H9 (cell line): ENCODE results near the gene VRK1. TPM values are rescaled to one million over a fixed set of nuclear protein-coding genes. Genes with fewer than 3 reads are reported as not detected.

Experiments used
- DNase-seq: peaks from one replicate; pipeline ENCODE4 v3.0.0-alpha.2; 2017
- H2AFZ ChIP-seq: one replicate; pipeline ENCODE4 v1.6.1; 2013; ENCODE audit warnings: mild to moderate bottlenecking, low read length, control low read depth, moderate library complexity
- H2AK5ac ChIP-seq: 2 replicates; pipeline ENCODE4 v1.6.1; 2013; ENCODE audit warnings: low read length, control low read depth, mixed read lengths; ENCODE audit not compliant: insufficient read length
- H2BK120ac ChIP-seq: one replicate; pipeline ENCODE4 v1.6.1; 2013; ENCODE audit warnings: low read depth, mild to moderate bottlenecking, low read length, control low read depth, inconsistent platforms; ENCODE audit not compliant: poor library complexity, severe bottlenecking
- H2BK12ac ChIP-seq: 2 replicates; pipeline ENCODE4 v1.6.1; 2013; ENCODE audit warnings: low read length, control low read depth, mixed read lengths, low read depth; ENCODE audit not compliant: insufficient read length
- H2BK15ac ChIP-seq: 2 replicates; pipeline ENCODE4 v1.6.1; 2013; ENCODE audit warnings: low read depth, low read length, control low read depth
- H2BK20ac ChIP-seq: one replicate; pipeline ENCODE4 v1.6.1; 2013; ENCODE audit warnings: low read depth, mild to moderate bottlenecking, low read length, control low read depth, inconsistent platforms; ENCODE audit not compliant: poor library complexity, severe bottlenecking
- H2BK5ac ChIP-seq: 2 replicates; pipeline ENCODE4 v1.6.1; 2013; ENCODE audit warnings: low read length, control low read depth, mixed read lengths; ENCODE audit not compliant: insufficient read length
- H3K14ac ChIP-seq: 2 replicates; pipeline ENCODE4 v1.6.1; 2013; ENCODE audit warnings: low read length, control low read depth; ENCODE audit not compliant: insufficient read depth
- H3K18ac ChIP-seq: 2 replicates; pipeline ENCODE4 v1.6.1; 2013; ENCODE audit warnings: low read depth, mild to moderate bottlenecking, mixed read lengths, low read length, control low read depth; ENCODE audit not compliant: insufficient read length
- H3K23ac ChIP-seq: 2 replicates; pipeline ENCODE4 v1.6.1; 2013; ENCODE audit warnings: low read length, control low read depth, mixed read lengths, low read depth; ENCODE audit not compliant: insufficient read length
- H3K23me2 ChIP-seq: 2 replicates; pipeline ENCODE4 v1.6.1; 2013; ENCODE audit warnings: low read depth, mild to moderate bottlenecking, mixed read lengths, low read length, control low read depth; ENCODE audit not compliant: insufficient read length, poor library complexity, severe bottlenecking
- H3K27ac ChIP-seq: 2 replicates; pipeline ENCODE4 v1.5.1; 2013; ENCODE audit warnings: low read length, control low read depth, mixed read lengths, low read depth; ENCODE audit not compliant: insufficient read length
- H3K27me3 ChIP-seq: 2 replicates; pipeline ENCODE4 v1.6.1; 2013; ENCODE audit warnings: low read length, control low read depth, inconsistent platforms; ENCODE audit not compliant: insufficient read depth
- H3K4ac ChIP-seq: 2 replicates; pipeline ENCODE4 v1.6.1; 2013; ENCODE audit warnings: low read depth, mild to moderate bottlenecking, control low read depth, inconsistent platforms, low read length, moderate library complexity
- H3K4me1 ChIP-seq: 2 replicates; pipeline ENCODE4 v1.6.1; 2013; ENCODE audit warnings: low read length, control low read depth, inconsistent platforms; ENCODE audit not compliant: insufficient read depth
- H3K4me2 ChIP-seq: 2 replicates; pipeline ENCODE4 v1.6.1; 2013; ENCODE audit warnings: low read length, control low read depth, mixed read lengths; ENCODE audit not compliant: insufficient read length, insufficient read depth
- H3K56ac ChIP-seq: 2 replicates; pipeline ENCODE4 v1.6.1; 2013; ENCODE audit warnings: low read depth, mild to moderate bottlenecking, mixed read lengths, low read length, control low read depth; ENCODE audit not compliant: insufficient read length
- H3K79me1 ChIP-seq: 2 replicates; pipeline ENCODE4 v1.6.1; 2013; ENCODE audit warnings: low read depth, mild to moderate bottlenecking, moderate library complexity, low read length, control low read depth, inconsistent platforms; ENCODE audit not compliant: insufficient read depth, poor library complexity, severe bottlenecking
- H3K79me2 ChIP-seq: 2 replicates; pipeline ENCODE4 v1.6.1; 2013; ENCODE audit warnings: low read length, control low read depth, inconsistent platforms; ENCODE audit not compliant: insufficient read depth
- H3K9ac ChIP-seq: 2 replicates; pipeline ENCODE4 v1.6.1; 2013; ENCODE audit warnings: low read length, control low read depth, mixed read lengths; ENCODE audit not compliant: insufficient read length; ENCODE audit errors: extremely low read depth
- H3K9me3 ChIP-seq: one replicate; pipeline ENCODE4 v1.6.1; 2013; ENCODE audit warnings: low read depth, low read length, inconsistent platforms; ENCODE audit not compliant: control insufficient read depth
- H3T11ph ChIP-seq: one replicate; pipeline ENCODE4 v1.6.1; 2013; ENCODE audit warnings: mild to moderate bottlenecking, low read length, control low read depth, inconsistent platforms
- H4K20me1 ChIP-seq: one replicate; pipeline ENCODE4 v1.6.1; 2013; ENCODE audit not compliant: control insufficient read depth, insufficient read length, insufficient read depth
- H4K5ac ChIP-seq: 2 replicates; pipeline ENCODE4 v1.6.1; 2013; ENCODE audit warnings: low read depth, mild to moderate bottlenecking, mixed read lengths, low read length, control low read depth; ENCODE audit not compliant: insufficient read length
- H4K8ac ChIP-seq: replicated peaks from 2 replicates; pipeline ENCODE4 v1.6.1; 2013; ENCODE audit warnings: low read length, control low read depth, mixed read lengths, low read depth; ENCODE audit not compliant: insufficient read length
- H4K91ac ChIP-seq: 2 replicates; pipeline ENCODE4 v1.6.1; 2013; ENCODE audit warnings: low read depth, mild to moderate bottlenecking, moderate library complexity, mixed read lengths, low read length, control low read depth; ENCODE audit not compliant: insufficient read length
- H3K27ac Mint-ChIP-seq, 3 experiments: 2 replicates in 2 of 3; 3 replicates in 1 of 3; pipeline ENCODE4 v1.8.0; 2020 to 2021; ENCODE audit warnings: mixed read lengths in 3 of 3, mild to moderate bottlenecking in 1 of 3, moderate library complexity in 1 of 3
- H3K27me3 Mint-ChIP-seq: 2 replicates; pipeline ENCODE4 v1.8.0; 2021; ENCODE audit warnings: low read depth, mild to moderate bottlenecking, moderate library complexity, mixed read lengths
- H3K36me3 Mint-ChIP-seq, 3 experiments: 2 replicates in 2 of 3; 3 replicates in 1 of 3; pipeline ENCODE4 v1.8.0; 2020 to 2021; ENCODE audit warnings: low read depth in 3 of 3, mixed read lengths in 3 of 3; ENCODE audit not compliant: insufficient read depth in 1 of 3
- H3K4me1 Mint-ChIP-seq, 2 experiments: 2 replicates each; pipeline ENCODE4 v1.8.0; 2020; ENCODE audit warnings: mixed read lengths in 2 of 2
- H3K4me3 Mint-ChIP-seq, 2 experiments: 2 replicates in 1 of 2; 3 replicates in 1 of 2; pipeline ENCODE4 v1.8.0; 2020 to 2021; ENCODE audit warnings: mild to moderate bottlenecking in 2 of 2, mixed read lengths in 2 of 2, moderate library complexity in 1 of 2
- H3K9me3 Mint-ChIP-seq, 2 experiments: 2 replicates in 1 of 2; 3 replicates in 1 of 2; pipeline ENCODE4 v1.8.0; 2020; ENCODE audit warnings: mild to moderate bottlenecking in 2 of 2, mixed read lengths in 2 of 2, moderate library complexity in 1 of 2
- WGBS: extraction: QIAGEN DNeasy Blood & Tissue Kit; methylation state at CpG from one replicate; pipeline ENCODE4 v1.1.7; 2013; ENCODE audit warnings: missing lambda C conversion rate, low lambda C conversion rate, mixed read lengths; ENCODE audit not compliant: insufficient read length; ENCODE audit errors: extremely low coverage; 5-methylcytosine and 5-hydroxymethylcytosine counted together
- total RNA-seq: library from RNA; stranded (reverse); gene quantifications from 2 replicates; pipeline ENCODE4 v1.2.1, GENCODE V29; 2021
- TF ChIP-seq, protein P1 (sequence below): fragments of 200-600 bp; sonication (generic); conservative IDR thresholded peaks from 3 replicates; pipeline ENCODE4 v1.8.0; 2021; ENCODE audit warnings: antibody characterized with exemption, mild to moderate bottlenecking

The VRK1 gene
- total RNA-seq, 1 experiment from 2014 or later, result 55.7 TPM

DNA sequence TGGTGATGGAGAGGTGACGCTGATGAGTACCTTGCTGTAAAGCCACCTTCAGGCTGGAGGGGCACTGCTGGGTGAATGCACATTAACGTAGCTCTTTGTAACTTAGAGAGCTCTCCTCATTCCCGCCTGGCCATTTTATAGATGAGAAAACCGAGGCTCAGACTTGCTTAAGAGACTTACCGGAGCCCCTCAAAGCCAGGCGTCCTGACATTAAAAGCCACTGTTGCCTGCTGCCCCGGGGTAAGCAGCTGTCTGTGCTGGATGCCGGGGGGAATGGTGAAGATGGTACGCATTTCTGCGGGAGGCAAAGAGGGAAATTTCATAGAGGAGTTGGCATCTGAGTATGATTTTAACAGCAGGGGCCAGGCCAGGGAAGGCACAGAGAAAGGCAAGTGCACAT is 49.6 kb upstream of the VRK1 start:
- no peak overlapping the region for H3K18ac ChIP-seq
- H2BK120ac ChIP-seq, result no peak overlapping the region
- H3K4me1 ChIP-seq, result no peaks in the 10 kb centered on the region
- Mint-ChIP-seq H3K27me3 (peaks cover 27% of the 10 kb centered on the region), H3K27ac (no peak overlapping the region), H3K4me1 (peaks cover 0 to 4% of the 10 kb centered on the region in 2 experiments; a peak in 1 of 4 replicates), H3K36me3 (no peaks in the 10 kb centered on the region), H3K4me3 (no peak overlapping the region), H3K9me3 (peaks cover 0 to 6% of the 10 kb centered on the region in 2 experiments; a peak in 1 of 5 replicates)
- no peak for DNase-seq
- no peak overlapping the region for H3K4me2 ChIP-seq
- no peak overlapping the region for H3K14ac ChIP-seq
- no peak overlapping the region for H3K56ac ChIP-seq
- H3T11ph ChIP-seq, result no peak overlapping the region
- no peak overlapping the region for H2BK20ac ChIP-seq
- H4K91ac ChIP-seq, result no peak overlapping the region
- no peaks in the 10 kb centered on the region for H3K79me1 ChIP-seq
- no peak overlapping the region for H3K27ac ChIP-seq
- H2BK5ac ChIP-seq, result no peak overlapping the region
- no peaks in the 10 kb centered on the region for H3K23me2 ChIP-seq
- no peaks in the 10 kb centered on the region for H3K9me3 ChIP-seq
- H3K27me3 ChIP-seq, result no peaks in the 10 kb centered on the region
- no peaks in the 10 kb centered on the region for H3K79me2 ChIP-seq
- no CpG with 5 or more reads among the region's 10 CpGs for WGBS
- H2AK5ac ChIP-seq, result no peak overlapping the region
- no peak overlapping the region for H2BK12ac ChIP-seq
- H2AFZ ChIP-seq, result no peak overlapping the region
- TF ChIP-seq, protein P1, sequence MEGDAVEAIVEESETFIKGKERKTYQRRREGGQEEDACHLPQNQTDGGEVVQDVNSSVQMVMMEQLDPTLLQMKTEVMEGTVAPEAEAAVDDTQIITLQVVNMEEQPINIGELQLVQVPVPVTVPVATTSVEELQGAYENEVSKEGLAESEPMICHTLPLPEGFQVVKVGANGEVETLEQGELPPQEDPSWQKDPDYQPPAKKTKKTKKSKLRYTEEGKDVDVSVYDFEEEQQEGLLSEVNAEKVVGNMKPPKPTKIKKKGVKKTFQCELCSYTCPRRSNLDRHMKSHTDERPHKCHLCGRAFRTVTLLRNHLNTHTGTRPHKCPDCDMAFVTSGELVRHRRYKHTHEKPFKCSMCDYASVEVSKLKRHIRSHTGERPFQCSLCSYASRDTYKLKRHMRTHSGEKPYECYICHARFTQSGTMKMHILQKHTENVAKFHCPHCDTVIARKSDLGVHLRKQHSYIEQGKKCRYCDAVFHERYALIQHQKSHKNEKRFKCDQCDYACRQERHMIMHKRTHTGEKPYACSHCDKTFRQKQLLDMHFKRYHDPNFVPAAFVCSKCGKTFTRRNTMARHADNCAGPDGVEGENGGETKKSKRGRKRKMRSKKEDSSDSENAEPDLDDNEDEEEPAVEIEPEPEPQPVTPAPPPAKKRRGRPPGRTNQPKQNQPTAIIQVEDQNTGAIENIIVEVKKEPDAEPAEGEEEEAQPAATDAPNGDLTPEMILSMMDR, result no peak
- no peak overlapping the region for H4K8ac ChIP-seq
- H4K5ac ChIP-seq, result no peak overlapping the region
- no peak overlapping the region for H3K4ac ChIP-seq
- H3K9ac ChIP-seq, result no peak overlapping the region
- H4K20me1 ChIP-seq, result no peaks in the 10 kb centered on the region
- no peak overlapping the region for H2BK15ac ChIP-seq
- H3K23ac ChIP-seq, result no peak overlapping the region
